Measurements from ENCODE around the gene INO80C.

Gene INO80C

DNA sequence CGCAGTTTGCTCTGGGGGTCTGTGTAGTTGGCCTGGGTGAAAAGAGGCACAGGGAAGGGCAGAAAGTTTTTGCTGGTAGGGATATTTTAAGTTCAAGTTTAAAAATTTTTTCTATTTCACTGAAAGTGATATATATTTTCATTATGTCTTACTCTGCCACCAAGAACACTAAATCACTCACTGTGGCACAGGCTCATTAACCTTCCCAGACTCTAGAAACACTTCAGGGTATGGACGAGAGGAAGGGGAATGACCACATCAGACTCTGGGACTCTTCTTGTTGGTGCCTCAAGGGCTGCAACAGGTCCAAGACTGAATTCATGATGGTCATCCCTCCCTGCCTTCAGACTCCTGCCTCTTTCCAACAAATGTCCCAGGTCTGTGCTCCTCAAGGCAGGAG, 29.0 kb downstream of the INO80C start:
- no peak for DNase-seq (ENCODE audit: low read depth)
- TF ChIP-seq, protein P1, sequence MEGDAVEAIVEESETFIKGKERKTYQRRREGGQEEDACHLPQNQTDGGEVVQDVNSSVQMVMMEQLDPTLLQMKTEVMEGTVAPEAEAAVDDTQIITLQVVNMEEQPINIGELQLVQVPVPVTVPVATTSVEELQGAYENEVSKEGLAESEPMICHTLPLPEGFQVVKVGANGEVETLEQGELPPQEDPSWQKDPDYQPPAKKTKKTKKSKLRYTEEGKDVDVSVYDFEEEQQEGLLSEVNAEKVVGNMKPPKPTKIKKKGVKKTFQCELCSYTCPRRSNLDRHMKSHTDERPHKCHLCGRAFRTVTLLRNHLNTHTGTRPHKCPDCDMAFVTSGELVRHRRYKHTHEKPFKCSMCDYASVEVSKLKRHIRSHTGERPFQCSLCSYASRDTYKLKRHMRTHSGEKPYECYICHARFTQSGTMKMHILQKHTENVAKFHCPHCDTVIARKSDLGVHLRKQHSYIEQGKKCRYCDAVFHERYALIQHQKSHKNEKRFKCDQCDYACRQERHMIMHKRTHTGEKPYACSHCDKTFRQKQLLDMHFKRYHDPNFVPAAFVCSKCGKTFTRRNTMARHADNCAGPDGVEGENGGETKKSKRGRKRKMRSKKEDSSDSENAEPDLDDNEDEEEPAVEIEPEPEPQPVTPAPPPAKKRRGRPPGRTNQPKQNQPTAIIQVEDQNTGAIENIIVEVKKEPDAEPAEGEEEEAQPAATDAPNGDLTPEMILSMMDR (IDR thresholded peaks at IDR 0.05; ENCODE audit: insufficient read depth, low read depth, low read length, missing control alignments), result no peak
- H3K4me3 ChIP-seq (ENCODE audit: low read depth, low read length), result no peak overlapping the region

DNA sequence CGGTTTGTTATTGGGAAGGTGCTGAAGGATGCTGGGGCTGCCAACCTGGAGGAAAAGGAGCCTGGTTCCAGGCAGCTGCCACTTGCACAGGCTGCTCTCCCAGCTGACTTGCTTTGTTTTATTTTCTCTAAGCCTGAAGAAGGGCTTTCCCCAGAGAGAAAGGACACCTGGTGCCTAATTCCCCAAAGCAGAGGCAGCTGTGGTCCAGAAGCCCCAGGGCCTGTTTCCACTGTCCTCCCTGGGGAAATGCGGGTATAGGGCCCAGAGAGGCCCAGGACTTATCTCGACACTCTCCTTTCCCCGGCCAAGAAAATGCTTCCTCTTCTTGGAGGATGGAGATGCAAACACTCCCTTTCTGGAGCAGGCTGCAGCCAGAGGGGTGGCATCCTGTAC, 30.1 kb downstream of the INO80C start:
- H3K4me3 ChIP-seq (ENCODE audit: low read depth, low read length), result no peak overlapping the region
- peak; percentile 64 for DNase-seq (ENCODE audit: low read depth)

DNA sequence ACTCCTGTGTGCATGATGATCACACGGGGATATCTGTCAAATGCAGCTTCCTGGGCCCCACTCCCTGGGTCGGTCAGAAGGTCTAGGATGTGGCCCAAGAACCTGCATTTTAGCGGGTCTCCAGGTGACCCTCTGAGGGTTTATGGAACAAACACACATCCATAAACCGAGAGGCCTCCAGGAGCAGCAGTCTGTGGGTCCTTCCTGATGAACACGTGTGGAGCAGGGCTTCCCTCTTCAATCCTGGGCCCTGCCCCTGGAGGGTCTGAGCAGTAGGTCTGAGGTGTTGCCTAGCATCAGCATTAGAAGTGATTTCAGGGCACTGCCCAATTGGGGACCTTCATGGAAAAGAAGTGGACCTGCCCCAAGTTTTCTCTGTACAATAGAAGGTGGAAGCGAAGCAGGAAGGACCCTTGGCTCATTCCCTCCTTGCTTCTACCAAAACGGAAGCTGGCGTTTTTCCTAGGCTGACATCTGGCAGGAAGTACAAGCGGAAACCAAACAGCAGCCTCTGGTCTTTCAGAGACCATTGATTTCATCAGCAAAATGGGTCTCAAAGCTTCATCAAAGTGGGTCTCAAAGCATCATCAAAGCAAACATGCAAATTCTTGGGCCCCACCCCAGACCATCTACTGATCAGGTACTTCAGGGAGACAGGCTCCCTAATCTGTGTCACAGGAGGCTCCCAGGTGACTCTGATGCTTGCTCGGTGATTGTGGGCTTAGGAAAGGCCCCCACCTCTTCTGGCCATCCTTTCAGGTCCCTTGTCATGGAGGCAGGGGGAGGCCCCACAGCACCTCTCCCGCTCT, 30.7 kb downstream of the INO80C start:
- TF ChIP-seq, protein P1 (IDR thresholded peaks at IDR 0.05; ENCODE audit: insufficient read depth, low read depth, low read length, missing control alignments), result no peak
- no peak for DNase-seq (ENCODE audit: low read depth)
- H3K4me3 ChIP-seq (ENCODE audit: low read depth, low read length), result no peak overlapping the region

More for the DNA sequence above, 30.1 kb downstream of the INO80C start:
- TF ChIP-seq, protein P1 (IDR thresholded peaks at IDR 0.05; ENCODE audit: insufficient read depth, low read depth, low read length, missing control alignments), result no peak

DNA sequence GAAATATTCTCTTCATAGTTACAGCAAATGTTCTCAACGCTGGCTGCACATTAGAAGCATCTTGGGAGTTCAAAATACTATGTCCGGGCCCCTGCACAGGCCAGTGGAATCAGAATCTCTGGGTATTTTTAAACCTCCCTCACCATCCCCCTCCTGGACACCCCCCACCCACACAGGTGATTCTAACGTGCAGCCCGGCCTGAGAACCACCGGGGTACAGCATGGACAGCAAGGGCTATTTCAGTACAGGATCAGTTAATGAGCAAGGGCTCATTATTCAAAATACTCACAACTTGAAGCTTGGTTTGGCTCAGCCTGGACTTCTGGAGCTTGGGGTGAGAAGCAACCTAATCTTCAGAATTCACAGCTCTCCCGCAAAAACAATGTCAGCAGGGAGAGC, 31.4 kb downstream of the INO80C start:
- TF ChIP-seq, protein P1 (IDR thresholded peaks at IDR 0.05; ENCODE audit: insufficient read depth, low read depth, low read length, missing control alignments), result no peak
- no peak overlapping the region for H3K4me3 ChIP-seq (ENCODE audit: low read depth, low read length)

DNA sequence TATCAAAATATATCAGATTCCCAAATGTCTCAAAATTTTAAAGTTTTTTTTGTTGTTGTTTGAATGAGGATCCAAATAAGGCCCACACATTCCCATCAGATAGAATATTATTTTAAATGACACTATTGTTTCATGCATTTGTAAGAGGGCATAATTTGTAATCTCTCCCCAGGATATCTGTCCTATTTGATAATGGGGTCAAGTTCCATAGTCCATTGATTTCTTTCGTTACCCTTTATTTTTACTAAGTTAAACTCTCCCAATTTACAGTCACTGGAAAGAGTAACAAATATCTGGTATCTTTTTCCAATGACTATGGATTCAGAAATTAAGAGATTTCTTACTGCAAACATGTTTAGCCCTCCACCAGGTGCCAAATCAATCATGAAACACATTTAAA, 32.4 kb downstream of the INO80C start:
- TF ChIP-seq, protein P1 (IDR thresholded peaks at IDR 0.05; ENCODE audit: insufficient read depth, low read depth, low read length, missing control alignments), result no peak
- DNase-seq (ENCODE audit: low read depth), result no peak
- no peak overlapping the region for H3K4me3 ChIP-seq (ENCODE audit: low read depth, low read length)

More for the DNA sequence above, 31.4 kb downstream of the INO80C start:
- peak; percentile 24 for DNase-seq (ENCODE audit: low read depth)

DNA sequence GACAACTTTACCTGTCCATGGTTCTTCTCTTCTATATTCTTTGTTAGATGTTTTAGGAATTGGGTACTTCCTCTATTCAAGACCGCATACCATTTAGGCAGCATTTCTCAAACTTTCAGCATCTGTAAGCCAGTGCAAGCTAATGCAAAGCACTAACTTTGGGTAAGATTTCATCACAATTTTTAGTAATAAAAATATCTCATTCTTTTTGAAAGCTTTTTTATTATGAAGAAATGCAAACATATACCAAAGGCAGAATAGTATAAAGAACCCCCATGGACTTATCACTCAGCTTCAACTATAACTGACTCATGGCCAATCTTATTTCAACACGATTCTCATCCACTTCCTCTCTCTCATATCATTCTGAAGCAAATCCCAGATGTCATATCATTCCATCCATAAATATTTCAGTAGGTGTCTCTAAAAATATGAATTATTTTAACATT, 32.9 kb downstream of the INO80C start:
- H3K4me3 ChIP-seq (ENCODE audit: low read depth, low read length), result no peak overlapping the region
- DNase-seq (ENCODE audit: low read depth), result no peak
- TF ChIP-seq, protein P1 (IDR thresholded peaks at IDR 0.05; ENCODE audit: insufficient read depth, low read depth, low read length, missing control alignments), result no peak

DNA sequence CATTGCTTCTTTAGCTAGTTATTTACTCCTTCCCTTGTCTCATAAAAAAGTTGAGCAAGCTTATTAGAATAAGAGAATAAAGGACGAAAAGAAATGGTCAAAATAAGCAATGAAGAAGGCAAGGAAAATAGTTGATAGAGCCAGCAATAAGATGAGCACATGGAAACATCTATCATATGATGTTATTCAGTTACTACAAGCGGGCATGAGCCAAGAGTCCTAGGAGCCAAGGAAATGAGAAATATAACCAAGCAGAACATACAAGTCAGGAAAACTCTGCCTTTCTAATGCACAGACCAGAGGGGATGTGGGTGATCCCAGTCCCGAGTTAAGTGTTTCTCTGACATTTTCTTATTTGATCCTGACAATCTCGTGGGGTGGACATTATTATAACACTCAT, 33.9 kb downstream of the INO80C start:
- TF ChIP-seq, protein P1 (IDR thresholded peaks at IDR 0.05; ENCODE audit: insufficient read depth, low read depth, low read length, missing control alignments), result no peak
- H3K4me3 ChIP-seq (ENCODE audit: low read depth, low read length), result no peak overlapping the region
- no peak for DNase-seq (ENCODE audit: low read depth)
